ENCODE data around the gene SPATA17.

The SPATA17 gene

GRCh38 chr1:217911908-217912307 lies 280.8 kb downstream of the SPATA17 start:
- DNase-seq (ENCODE audit: low read depth in 3 of 3) = no peak

GRCh38 chr1:217917281-217917887 lies 286.2 kb downstream of the SPATA17 start:
- no peak for DNase-seq (ENCODE audit: low read depth in 3 of 3)

- DNase-seq (ENCODE audit: low read depth in 3 of 3) = no peak
Observed at GRCh38 chr1:217919683-217920388, 288.7 kb downstream of the SPATA17 start.

Data from stimulated activated CD4-positive, alpha-beta T cell treated with anti-CD3 and anti-CD28 coated beads, TNF-alpha, amount 100 ng/mL, for 24 hours (primary cell).